GM19025 (cell line): Measurements from ENCODE around the gene CHMP4A.

Source experiments
- ATAC-seq: cut with Tn5 transposase; IDR thresholded peaks from one replicate; pipeline ENCODE4 v1.9.1; 2021; ENCODE audit warnings: mild to moderate bottlenecking, low read depth, moderate library complexity; ENCODE audit not compliant: unreplicated experiment

The CHMP4A gene

DNA sequence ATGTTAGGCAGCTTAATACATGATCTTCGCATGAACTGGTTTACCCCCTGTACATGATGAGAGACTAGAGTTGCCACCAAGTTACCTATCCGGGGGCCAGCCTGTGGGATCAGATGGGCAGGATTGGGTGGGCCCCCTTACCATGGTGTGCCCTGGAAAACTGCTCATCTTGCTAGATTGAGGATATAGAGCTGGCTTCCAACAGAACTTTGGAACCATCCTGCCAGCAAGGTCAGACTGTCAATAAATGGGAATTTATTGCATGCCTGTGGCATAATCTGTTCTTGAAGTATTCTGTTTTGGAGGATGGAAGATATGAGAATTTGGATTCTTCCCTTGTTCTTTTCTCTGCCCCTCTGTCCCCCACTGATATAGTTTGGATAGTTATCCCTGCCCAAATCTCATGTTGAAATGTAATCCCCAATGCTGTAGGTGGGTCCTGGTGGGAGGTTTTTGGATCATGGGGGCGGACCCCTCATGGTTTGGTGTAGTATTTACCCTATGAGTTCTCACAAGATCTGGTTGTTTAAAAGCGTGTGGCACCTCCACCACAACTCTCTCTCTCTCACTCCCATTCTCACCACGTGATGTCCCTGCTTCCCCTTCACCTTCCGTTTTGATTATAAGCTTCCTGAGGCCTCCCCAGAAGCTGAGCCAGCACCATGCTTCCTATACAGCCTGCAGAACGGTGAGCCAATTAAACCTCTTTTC, 14.3 kb downstream of the CHMP4A start:
- no peak for ATAC-seq

DNA sequence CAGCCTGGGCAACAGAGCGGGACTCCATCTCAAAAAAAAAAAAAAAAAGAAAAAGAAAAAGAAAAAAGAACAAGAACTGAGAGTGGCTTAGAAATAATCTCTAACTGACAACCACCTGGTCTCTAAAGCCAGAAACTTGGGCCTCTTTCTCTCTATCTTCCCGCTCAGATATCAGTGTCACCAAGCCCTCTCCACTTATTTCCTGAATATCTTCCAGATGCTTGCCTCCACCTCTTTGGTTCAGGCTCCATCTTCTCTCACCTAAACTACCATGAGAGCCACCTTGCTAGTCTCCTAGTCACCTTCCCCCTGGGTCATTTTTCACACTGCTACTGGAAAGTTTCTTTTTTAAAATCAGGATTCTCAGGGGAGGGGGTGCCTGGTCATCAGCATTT, 16.2 kb downstream of the CHMP4A start:
- ATAC-seq: no peak

- ATAC-seq: peak; percentile 11
Measured at GRCh38 chr14:24196071-24197055, 16.9 kb downstream of the CHMP4A start.

DNA sequence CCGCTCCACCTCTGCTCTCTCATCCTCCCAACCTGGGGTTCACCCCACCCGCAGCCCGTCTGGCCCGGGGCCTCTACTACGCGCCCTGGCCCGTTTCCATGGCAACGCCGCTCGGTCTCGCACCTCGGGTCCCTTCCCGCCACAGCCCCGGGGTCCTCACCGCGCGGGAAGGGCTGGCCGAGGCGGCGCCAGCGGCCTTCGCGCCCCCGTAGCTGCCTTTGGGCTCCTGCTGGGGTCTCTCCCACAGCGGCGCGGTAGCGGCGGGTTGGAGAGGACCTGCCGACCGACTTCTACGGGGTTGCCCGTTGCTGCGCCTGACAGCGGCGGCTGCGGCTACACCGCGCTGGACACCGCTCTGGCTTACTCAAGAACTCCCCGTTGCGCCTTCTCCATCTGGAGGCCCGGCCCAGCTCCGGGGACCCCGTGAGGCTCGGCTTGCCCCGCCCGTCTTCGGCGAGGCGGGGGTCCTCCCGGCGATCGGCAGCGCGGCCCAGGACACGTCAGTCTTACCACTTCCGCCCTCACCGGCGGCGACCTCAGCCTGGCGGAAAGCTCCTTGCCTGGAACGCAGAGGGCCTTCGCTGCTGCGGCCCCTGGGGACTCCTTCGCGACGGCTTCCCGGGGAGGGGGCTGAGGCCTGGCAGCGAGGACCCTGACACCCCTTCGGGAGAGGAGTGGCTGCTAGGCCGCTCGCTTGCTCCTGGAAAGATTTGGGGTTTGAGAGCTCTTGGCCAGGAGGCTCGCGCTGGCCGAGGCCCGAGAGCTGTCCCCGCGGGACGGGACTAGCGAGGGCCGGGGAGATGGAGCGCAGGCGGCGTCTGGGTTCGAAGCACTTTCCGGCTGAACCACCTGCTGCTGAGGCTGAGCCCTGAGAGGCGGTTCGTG, 17.9 kb downstream of the CHMP4A start, which contains the start of gene TM9SF1:
TSS of gene TM9SF1 (minus strand) at position 256 of the 885 bp plus-strand sequence. CDS start 422 bp downstream, outside the sequence.
- ATAC-seq: peak; percentile 86

GRCh38 chr14:24194873-24195185, 18.5 kb downstream of the CHMP4A start:
- ATAC-seq: no peak

DNA sequence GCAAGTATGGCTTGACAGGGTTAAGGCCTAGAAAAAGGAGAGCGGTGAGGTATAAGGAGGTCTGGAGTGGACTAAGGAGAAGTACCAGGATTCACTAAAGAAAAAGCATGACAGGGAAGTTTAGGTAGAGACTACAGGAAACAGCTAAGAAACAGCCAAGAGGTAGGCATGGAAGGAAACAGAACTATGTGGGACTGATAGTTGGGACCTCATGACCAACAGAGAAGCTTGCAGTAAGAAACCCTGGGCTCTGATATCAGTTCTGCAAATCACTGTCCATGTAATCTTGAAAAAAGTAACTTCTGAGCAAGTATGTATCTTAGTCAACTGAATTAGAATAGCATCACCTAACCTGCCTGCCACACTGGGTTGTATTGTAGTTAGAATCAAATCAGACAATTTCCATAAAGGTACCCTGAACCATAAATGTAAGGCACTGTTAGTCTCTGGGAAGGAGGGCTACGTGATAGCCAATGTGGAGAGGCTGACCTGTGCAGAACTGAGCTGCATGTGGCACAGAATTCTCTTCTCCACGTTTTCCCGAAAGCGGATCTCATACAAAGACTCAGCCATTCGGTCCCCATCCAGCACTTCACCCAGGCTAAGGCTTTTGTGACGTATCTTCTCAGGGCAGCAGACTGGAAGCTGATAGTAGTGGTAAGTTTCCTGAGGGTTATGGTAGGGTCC, 19.0 kb downstream of the CHMP4A start:
- ATAC-seq: no peak

- ATAC-seq: no peak
Measured at GRCh38 chr14:24192933-24193332, 20.4 kb downstream of the CHMP4A start.

- no peak for ATAC-seq
Measured at GRCh38 chr14:24190416-24190815, 22.9 kb downstream of the CHMP4A start.

- no peak for ATAC-seq
Measured at GRCh38 chr14:24189460-24189859, 23.8 kb downstream of the CHMP4A start.

DNA sequence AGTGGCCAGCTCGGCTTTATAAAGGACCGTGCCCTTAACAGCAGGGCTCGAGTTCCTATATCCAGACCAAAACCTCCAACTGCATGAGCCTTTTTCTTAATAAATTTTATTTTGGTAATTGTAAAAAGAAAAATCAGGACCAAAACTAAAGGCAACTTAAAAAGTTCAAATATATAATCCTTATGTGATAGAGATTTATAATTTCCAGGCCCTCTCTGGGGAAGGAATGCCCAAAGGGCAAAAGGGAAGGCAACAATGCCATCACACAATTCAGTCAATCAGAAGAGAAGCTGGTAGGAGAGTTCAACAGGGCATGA, 24.3 kb downstream of the CHMP4A start:
- no peak for ATAC-seq

GRCh38 chr14:24188251-24189058, 24.8 kb downstream of the CHMP4A start, which contains the start of gene IPO4:
Gene IPO4 (minus strand): TSS chr14:24188816. CDS start chr14:24188787, 29 bp downstream.
- peak; percentile 92 for ATAC-seq

- ATAC-seq: no peak
Measured at GRCh38 chr14:24187539-24187915, 25.8 kb downstream of the CHMP4A start.

DNA sequence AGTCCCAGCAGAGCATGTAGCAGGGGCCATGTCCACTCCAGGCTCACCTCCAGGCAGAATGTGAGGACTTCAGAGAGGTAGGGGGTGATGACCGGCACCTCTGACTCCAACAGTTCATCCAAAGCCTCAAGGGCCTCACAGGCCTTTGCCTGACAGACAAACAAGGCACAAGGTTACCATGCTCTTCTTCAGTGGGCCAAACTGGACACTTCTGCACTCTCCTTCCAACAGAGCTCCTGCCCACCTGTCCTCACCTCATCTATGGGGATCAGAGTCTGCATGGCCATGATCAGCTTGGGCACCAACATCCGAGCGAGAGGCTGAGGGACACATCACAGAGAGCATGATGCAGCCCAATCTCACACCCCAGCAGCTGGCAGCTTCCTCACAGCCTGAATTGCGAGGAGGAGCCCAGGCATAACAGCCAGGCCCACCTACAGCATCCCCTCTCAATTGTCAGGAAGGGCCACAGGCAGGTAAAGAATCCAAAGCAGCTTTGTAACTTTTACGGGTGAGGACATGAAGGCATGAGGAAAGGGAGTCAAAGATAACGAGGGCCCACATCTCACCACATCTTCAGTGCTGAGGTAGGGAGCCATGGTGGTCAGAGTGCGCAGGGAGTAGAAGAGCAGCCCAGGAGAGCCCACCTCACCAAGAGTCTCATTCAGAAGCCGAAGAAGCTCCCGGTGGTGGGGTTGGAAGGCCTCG, 26.3 kb downstream of the CHMP4A start:
- no peak for ATAC-seq

GRCh38 chr14:24185741-24186140, 27.5 kb downstream of the CHMP4A start:
- no peak for ATAC-seq

- ATAC-seq: no peak
Measured at GRCh38 chr14:24185026-24185425, 28.3 kb downstream of the CHMP4A start.

DNA sequence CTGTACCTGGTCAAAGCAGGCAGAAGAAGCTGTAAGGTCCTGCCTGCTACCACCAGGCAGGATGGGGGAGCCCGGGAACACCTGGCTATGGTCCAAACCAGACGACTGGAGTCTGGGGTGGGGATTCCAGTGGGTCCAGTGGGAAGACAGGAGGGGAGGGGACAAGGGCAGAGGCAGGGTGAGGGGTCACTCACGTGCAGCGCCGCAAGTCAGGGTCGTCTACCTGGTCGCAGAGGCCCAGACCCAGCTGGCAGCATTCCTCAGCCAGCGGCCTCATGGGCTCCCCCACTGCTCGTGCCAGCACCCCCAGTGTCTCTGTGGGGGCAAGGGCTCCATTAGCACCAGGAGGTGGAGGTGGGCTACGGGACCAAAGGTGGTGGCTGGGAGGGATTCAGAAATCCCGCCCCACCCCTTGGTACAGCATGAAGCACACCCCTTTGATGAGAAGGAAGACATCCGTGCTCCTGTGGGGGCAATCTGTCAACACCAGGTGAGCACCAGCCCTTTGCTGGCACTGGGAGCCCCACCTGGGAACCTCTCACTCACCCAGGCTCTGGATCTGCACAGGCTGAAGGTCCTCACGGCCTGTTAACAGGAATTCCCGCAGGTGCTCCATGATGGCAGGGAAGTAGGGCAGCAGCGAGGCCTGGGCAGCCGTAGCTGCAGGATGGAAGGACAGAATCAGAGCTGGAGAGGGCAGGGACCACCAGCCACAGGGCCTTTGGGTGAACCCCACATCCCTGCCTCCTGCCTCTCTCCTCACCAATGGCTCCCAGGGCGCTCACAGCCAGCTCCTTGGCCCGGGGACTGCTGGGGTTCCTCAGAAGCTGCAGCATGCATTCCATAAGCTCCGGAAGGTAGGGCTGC, 29.0 kb downstream of the CHMP4A start:
- no peak for ATAC-seq

- no peak for ATAC-seq
Measured at GRCh38 chr14:24183014-24183481, 30.2 kb downstream of the CHMP4A start.
